ENCODE data around the gene PLXNA2.

PLXNA2 gene

DNA sequence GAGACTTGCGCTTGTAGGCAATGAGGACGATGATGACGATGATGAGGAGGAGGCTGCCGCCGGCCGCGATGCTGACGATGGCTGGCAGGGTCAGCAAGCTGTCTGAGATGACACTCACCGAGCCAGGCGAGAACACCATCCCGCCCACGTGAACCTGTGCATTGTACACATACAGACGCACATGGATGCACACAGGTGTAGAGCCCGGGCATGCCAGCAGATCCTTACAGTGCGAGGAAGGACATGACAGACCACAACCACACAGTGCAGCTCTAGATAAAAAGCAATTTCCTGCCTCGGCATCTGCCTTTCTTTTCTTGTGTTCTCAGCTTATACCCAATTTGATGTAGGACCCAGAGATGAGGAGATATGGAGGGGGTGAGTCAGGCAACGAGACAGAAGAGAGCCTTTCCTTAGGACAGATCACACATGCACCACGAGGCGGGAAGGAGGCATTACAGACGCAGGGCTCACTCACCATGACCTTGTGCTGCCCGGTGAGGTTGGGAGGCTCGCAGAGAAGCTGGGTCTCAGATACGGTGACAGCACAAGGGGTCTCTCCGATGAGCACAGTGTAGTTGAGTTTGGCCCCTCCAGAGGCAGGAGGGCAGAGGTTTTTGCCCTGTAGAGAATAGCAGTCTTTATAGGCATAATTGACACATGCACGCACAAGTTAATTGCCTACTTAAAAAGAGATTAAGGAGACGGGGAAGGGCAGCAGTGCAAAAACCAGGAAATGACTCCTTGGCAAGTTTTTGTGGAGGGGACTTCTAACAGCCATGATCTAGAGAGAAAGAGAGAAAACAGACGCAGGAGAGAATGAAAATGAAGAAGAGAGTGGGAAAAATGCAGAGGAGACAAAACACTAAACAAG, 199.4 kb downstream of the PLXNA2 start:
- no peak for TF ChIP-seq POLR2AphosphoS5 (IDR thresholded peaks at IDR 0.05; ENCODE audit: low read depth, low read length)
- TF ChIP-seq, protein P1, sequence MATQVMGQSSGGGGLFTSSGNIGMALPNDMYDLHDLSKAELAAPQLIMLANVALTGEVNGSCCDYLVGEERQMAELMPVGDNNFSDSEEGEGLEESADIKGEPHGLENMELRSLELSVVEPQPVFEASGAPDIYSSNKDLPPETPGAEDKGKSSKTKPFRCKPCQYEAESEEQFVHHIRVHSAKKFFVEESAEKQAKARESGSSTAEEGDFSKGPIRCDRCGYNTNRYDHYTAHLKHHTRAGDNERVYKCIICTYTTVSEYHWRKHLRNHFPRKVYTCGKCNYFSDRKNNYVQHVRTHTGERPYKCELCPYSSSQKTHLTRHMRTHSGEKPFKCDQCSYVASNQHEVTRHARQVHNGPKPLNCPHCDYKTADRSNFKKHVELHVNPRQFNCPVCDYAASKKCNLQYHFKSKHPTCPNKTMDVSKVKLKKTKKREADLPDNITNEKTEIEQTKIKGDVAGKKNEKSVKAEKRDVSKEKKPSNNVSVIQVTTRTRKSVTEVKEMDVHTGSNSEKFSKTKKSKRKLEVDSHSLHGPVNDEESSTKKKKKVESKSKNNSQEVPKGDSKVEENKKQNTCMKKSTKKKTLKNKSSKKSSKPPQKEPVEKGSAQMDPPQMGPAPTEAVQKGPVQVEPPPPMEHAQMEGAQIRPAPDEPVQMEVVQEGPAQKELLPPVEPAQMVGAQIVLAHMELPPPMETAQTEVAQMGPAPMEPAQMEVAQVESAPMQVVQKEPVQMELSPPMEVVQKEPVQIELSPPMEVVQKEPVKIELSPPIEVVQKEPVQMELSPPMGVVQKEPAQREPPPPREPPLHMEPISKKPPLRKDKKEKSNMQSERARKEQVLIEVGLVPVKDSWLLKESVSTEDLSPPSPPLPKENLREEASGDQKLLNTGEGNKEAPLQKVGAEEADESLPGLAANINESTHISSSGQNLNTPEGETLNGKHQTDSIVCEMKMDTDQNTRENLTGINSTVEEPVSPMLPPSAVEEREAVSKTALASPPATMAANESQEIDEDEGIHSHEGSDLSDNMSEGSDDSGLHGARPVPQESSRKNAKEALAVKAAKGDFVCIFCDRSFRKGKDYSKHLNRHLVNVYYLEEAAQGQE (IDR thresholded peaks at IDR 0.05; ENCODE audit: insufficient read depth in 1 of 2, low read depth in 2 of 2, low read length in 2 of 2): no peak
- no peak for TF ChIP-seq SIN3A (IDR thresholded peaks at IDR 0.05; ENCODE audit: borderline replicate concordance, insufficient read depth, low read length)
- TF ChIP-seq TAF1 (IDR thresholded peaks at IDR 0.05; ENCODE audit: borderline replicate concordance, insufficient read depth, low read length): no peak
- TF ChIP-seq FOXP2 (optimal IDR thresholded peaks at IDR 0.05; ENCODE audit: borderline replicate concordance, extremely low read depth, extremely low read length, insufficient read depth): no peak

DNA sequence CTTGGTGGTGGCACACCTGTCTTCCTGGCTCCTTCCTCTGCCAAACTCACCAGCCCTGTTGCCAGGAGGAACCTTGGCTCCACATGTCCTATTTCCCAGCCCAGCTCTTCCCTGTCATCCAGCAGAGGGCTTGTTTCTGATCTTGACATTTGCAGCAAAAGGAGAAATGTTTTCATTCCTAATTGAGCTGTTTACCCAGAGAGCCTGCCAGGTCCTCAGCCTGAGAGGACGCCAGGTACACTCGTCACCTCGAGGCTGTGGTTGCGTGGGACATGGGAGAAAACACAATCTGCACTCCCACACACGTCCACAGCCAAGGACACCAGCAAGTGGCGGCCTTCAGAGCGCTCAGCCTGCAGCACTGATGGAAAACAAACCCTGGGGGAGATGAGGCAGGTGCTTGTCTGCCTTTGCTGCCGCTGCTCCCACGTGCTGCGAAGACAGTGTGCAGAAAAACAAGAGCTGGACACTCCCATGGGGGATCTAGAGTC, 200.4 kb downstream of the PLXNA2 start:
- TF ChIP-seq TAF1 (IDR thresholded peaks at IDR 0.05; ENCODE audit: borderline replicate concordance, insufficient read depth, low read length): no peak
- TF ChIP-seq, protein P1 (IDR thresholded peaks at IDR 0.05; ENCODE audit: insufficient read depth in 1 of 2, low read depth in 2 of 2, low read length in 2 of 2): no peak
- TF ChIP-seq FOXP2 (optimal IDR thresholded peaks at IDR 0.05; ENCODE audit: borderline replicate concordance, extremely low read depth, extremely low read length, insufficient read depth): no peak
- TF ChIP-seq POLR2AphosphoS5 (IDR thresholded peaks at IDR 0.05; ENCODE audit: low read depth, low read length): no peak
- TF ChIP-seq SIN3A (IDR thresholded peaks at IDR 0.05; ENCODE audit: borderline replicate concordance, insufficient read depth, low read length): no peak

DNA sequence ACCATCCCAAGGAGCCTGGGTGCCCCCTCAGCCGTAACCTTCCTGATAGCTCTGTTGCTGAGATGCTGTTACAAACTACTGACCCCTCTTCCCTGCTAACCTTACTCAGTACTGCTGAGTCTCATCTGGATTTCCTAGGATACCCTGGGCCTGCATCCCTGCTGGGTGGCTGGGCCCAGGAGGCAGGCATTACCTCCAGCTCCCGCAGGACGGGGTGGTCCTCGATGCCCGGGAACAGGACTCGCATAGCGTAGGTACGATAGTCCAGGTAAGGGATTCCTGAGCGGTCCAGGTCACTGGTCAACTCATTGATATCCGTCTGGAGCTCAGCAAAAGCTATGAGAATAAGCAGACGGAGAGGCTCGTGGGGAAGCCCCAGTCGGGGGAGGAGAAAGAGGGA, 201.3 kb downstream of the PLXNA2 start:
- TF ChIP-seq, protein P1 (IDR thresholded peaks at IDR 0.05; ENCODE audit: insufficient read depth in 1 of 2, low read depth in 2 of 2, low read length in 2 of 2): no peak
- TF ChIP-seq SIN3A (IDR thresholded peaks at IDR 0.05; ENCODE audit: borderline replicate concordance, insufficient read depth, low read length) (no peak), TAF1 (IDR thresholded peaks at IDR 0.05; ENCODE audit: borderline replicate concordance, insufficient read depth, low read length) (no peak), FOXP2 (optimal IDR thresholded peaks at IDR 0.05; ENCODE audit: borderline replicate concordance, extremely low read depth, extremely low read length, insufficient read depth) (no peak), POLR2AphosphoS5 (IDR thresholded peaks at IDR 0.05; ENCODE audit: low read depth, low read length) (no peak)

DNA sequence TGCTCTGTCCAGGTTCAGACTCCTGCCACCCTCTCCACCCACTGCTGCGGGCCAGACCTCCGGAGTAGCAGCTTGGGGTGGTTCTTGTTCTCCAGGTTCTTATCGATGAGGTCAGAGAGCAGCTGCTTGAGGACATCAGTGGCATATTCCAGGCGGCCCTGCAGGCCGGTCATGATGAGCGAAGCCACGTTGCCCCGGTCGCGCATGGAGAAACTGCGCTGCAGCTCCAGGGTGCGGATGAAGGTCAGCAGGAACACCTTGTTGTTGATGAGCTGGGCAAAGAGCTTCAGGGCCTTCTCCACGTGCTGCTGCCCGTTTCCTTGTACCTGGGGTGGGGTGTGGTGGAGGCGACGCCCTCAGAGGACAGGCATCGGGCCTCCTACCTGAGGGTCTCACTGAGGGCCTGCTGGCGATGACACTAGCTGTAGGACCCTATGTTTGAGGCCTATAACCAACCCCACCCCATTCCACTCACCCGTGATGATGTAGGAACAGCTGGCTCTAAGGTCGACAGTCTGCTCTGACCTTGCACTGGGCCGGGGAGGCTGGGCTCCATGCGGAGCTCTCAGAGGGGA, 202.1 kb downstream of the PLXNA2 start:
- no peak for TF ChIP-seq FOXP2 (optimal IDR thresholded peaks at IDR 0.05; ENCODE audit: borderline replicate concordance, extremely low read depth, extremely low read length, insufficient read depth)

DNA sequence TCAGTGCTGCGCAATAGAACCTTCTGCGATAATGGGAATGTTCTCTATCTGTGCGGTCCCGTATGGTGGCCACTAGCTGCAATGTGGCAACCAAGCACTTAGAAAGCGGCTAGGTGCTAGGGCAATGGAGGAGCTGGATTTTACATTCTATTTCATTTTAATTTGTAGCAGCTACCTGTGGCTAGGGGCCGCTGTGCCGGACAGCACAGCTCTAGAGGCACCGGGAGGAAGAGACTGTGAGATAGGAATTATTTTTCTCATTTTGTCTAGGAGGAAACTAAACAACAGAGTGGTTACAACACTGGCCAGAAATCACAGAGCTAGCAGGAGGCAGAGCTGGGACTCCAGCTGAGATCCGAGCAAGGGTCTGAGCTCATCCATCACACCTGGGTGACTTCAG, 202.7 kb downstream of the PLXNA2 start:
- TF ChIP-seq SIN3A (IDR thresholded peaks at IDR 0.05; ENCODE audit: borderline replicate concordance, insufficient read depth, low read length) (no peak), POLR2AphosphoS5 (IDR thresholded peaks at IDR 0.05; ENCODE audit: low read depth, low read length) (no peak), TAF1 (IDR thresholded peaks at IDR 0.05; ENCODE audit: borderline replicate concordance, insufficient read depth, low read length) (no peak), FOXP2 (optimal IDR thresholded peaks at IDR 0.05; ENCODE audit: borderline replicate concordance, extremely low read depth, extremely low read length, insufficient read depth) (no peak)
- TF ChIP-seq, protein P1 (IDR thresholded peaks at IDR 0.05; ENCODE audit: insufficient read depth in 1 of 2, low read depth in 2 of 2, low read length in 2 of 2): no peak
